Activated CD4-positive, alpha-beta T cell treated with anti-CD3 and anti-CD28 coated beads, Interleukin-10, Interleukin-2, amounts not matched to agents 100 ng/mL and 50 ng/mL, durations not matched to agents 16 hours and 8 hours (primary cell): ENCODE data around the gene ABHD15.
A peak's percentile ranks its signal among the peaks of the same experiment; 100 is the strongest.

Experiments used
- DNase-seq: peaks from one replicate; pipeline ENCODE4 v3.0.0-alpha.2; 2020

The ABHD15 gene

GRCh38 chr17:29593591-29594518 lies 27.0 kb upstream of the ABHD15 start:
- DNase-seq: peak; percentile 48

GRCh38 chr17:29592850-29593551 lies 26.2 kb upstream of the ABHD15 start, which contains the start of gene ANKRD13B:
Gene ANKRD13B, plus strand, starts transcription at chr17:29593132. Its CDS starts 490 bp downstream, at chr17:29593622.
- peak; percentile 70 for DNase-seq

- peak; percentile 92 for DNase-seq
Observed at GRCh38 chr17:29591737-29592608, 25.1 kb upstream of the ABHD15 start.

GRCh38 chr17:29591146-29591736 lies 24.4 kb upstream of the ABHD15 start:
- DNase-seq: peak; percentile 43

GRCh38 chr17:29590411-29591145 lies 23.7 kb upstream of the ABHD15 start:
- peak; percentile 33 for DNase-seq

GRCh38 chr17:29589524-29590410 lies 22.9 kb upstream of the ABHD15 start, which contains the start of gene GIT1:
Gene GIT1, minus strand, starts transcription at chr17:29589648. Its CDS starts 270 bp downstream, at chr17:29589378.
- DNase-seq: peak; percentile 91

GRCh38 chr17:29588562-29589411 lies 21.9 kb upstream of the ABHD15 start:
- peak; percentile 62 for DNase-seq

- DNase-seq: peak; percentile 31
Observed at GRCh38 chr17:29588017-29588561, 21.3 kb upstream of the ABHD15 start.

- no peak for DNase-seq
Observed at GRCh38 chr17:29587591-29587990, 20.8 kb upstream of the ABHD15 start.

- DNase-seq: no peak
Observed at GRCh38 chr17:29586676-29587469, 20.0 kb upstream of the ABHD15 start.

- peak; percentile 35 for DNase-seq
Observed at GRCh38 chr17:29585080-29585751, 18.4 kb upstream of the ABHD15 start.

GRCh38 chr17:29584452-29585079 lies 17.7 kb upstream of the ABHD15 start:
- DNase-seq: no peak

GRCh38 chr17:29583324-29584248 lies 16.7 kb upstream of the ABHD15 start:
- DNase-seq: no peak

- no peak for DNase-seq
Observed at GRCh38 chr17:29582772-29583171, 15.9 kb upstream of the ABHD15 start.

- DNase-seq: no peak
Observed at GRCh38 chr17:29582254-29582765, 15.5 kb upstream of the ABHD15 start.
